SKM-1 treated with dmso at 0.1 percent for 144 hours (cell line): Measurements from ENCODE around the gene CD164L2.
"Not testable (repeated sequence)": the region's sequence is repeated elsewhere in the genome, so short reads cannot be mapped to it uniquely, and the experiment has no call there.

Experiments used
- DNase-seq: peaks from one replicate; lab custom pipeline; 2025; ENCODE audit not compliant: unreplicated experiment; lab: John Stamatoyannopoulos, UW

Gene CD164L2

DNA sequence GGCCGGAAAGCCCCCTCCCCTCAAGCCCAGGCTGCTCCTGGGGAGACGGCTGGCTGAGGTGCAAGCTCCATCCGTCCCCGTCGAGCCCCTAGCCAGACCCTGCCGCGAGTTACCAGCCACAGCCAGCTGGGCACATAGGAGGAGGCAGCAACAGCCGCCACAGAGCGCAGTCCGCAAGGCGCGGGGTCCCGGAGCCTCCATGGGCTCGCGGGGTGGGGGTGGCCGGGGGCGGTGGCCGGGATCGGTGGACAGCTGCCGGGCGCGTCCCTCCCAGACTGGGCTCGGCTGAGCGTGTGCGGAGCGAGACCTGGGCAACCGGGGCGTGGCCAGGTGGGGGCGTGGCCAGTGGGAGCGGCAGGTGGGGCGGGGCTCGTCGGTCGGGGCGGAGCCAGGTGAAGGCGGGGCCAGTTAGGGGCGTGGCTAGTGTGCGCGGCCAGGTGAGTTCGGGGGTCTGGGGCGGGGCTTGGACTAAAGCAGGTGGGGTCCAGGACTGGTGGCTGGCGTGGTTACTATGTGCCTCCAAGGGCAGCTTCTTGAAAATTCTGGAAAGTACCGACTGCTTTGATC is at the start of gene CD164L2:
Gene CD164L2, minus strand, starts transcription at position 295 of the 567 bp plus-strand sequence. Its CDS starts 94 bp downstream, at position 201.
- DNase-seq: no peak

GRCh38 chr1:27432725-27433124 is 49.6 kb upstream of the CD164L2 start:
- not testable (repeated sequence) for DNase-seq

DNA sequence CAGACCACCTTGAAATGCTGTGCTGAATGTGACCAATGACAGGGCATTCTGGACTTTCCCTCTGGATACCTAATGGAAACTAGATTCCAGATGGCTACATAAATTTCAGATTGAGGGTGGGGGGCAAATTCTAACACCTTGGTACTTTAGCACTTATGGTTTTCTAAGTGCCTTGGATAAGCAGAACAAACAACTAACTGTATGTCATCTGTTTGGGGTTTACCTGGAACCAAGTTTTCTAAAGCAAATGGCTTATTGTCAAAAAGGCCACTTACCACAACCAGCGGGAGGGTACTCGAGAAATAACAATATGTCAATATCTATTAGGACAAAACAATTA is 48.4 kb upstream of the CD164L2 start:
- no peak for DNase-seq

DNA sequence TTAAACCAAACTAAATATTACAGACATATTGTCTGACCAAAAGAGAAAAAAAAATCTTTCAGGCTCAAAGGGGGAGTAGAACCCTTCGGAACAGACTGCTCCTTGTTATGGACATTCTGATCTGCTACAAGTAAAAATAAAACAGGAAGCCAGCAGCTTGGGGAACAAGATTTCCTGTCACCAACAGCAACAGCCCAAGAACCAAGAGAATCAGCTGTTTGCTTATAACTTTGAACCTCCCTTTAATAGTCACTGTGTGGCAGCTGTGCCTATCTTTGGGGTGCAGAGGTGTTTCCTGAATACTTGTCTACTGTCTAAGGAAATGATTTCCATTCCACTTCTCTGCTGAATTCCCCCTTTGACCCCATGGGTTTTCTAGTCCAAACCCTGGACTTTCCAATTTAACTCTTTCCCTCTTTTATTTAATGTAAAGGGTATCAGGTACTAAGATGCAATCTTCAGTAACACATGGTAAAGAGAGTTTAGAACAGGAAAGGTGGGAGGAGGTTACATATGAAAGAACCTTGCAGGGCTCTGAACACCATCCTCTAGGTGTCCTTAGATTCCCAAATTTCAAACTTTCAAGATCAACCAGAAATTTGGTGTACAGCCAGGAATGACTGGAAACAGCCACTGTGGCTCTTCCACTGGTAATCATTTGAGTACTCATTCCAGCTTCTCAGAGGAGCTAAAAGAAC is 47.9 kb upstream of the CD164L2 start:
- DNase-seq: peak; percentile 11

DNA sequence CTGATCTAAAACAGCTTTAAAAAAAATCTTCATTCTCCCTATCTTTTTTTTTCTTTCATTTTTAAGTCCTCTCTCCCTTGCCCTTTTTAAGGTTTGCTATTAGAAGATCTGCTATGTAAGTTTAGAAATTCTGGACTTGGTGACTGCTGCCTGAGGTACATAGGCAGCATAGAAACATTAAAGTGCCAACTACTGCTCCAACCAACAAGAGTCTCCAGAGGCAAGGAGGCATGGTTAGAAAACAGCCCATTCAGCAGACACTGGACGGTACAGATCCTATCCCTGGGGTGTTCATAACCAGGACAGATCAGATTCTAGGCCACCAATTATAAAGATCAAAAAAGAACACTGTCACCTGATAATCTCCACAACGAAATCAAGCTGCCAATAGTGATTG is 45.9 kb upstream of the CD164L2 start:
- no peak for DNase-seq

DNA sequence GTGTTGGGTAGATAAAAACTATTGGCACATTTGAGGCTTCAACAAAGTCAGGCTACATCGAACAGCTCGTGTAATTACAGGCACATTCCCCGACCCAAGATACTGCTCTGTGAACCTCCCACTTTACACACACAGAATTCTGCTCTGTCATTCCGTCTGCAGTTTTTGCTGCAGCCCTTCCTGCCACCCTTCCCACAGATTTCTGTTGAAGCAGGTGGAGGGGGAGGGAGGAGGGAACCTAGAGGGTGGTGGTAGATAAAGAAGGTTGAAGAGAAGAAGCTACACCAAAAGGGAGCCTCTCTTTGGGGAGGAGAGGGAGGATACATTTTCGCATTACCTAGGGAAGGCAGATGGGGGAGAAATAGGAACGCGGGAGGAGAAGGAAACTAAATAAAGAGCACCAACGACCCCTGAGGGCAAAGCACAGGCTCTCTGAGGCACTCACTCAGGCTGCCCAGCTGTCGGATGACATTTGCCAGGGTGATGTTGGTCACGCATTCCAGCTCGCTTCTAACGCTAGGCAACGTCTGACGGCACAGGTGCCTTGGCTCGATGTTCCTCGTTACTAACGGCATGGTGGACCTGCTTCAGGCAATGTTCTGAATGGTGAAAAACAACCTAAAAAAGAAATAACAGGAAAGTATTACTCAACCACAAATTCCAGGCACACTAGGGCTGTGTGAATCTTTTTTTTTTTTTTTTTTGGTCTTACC is 45.3 kb upstream of the CD164L2 start:
- no peak for DNase-seq

GRCh38 chr1:27427816-27428315 is 44.7 kb upstream of the CD164L2 start:
- no peak for DNase-seq

DNA sequence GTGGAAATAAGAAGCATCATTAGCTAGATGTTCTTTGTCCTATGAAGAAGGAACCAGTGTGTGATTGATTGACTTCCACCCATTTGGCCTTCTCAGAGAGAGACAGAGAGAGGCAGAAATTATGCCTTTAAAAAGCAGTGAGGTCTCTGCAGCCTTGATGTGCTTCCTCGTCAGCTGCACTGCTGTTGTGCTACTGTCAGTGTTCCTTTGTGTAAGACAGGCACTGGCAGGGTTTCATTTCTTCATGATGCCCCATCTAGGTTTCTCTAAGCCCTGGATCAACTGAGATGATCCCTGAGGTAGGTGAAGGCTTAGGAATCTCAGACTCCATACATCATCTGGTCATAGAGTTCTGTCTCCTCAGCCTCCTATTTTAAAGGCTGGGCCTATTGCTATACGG is 44.2 kb upstream of the CD164L2 start:
- DNase-seq: no peak

- no peak for DNase-seq
These were observed 40.6 kb upstream of the CD164L2 start for GRCh38 chr1:27423709-27424108.

DNA sequence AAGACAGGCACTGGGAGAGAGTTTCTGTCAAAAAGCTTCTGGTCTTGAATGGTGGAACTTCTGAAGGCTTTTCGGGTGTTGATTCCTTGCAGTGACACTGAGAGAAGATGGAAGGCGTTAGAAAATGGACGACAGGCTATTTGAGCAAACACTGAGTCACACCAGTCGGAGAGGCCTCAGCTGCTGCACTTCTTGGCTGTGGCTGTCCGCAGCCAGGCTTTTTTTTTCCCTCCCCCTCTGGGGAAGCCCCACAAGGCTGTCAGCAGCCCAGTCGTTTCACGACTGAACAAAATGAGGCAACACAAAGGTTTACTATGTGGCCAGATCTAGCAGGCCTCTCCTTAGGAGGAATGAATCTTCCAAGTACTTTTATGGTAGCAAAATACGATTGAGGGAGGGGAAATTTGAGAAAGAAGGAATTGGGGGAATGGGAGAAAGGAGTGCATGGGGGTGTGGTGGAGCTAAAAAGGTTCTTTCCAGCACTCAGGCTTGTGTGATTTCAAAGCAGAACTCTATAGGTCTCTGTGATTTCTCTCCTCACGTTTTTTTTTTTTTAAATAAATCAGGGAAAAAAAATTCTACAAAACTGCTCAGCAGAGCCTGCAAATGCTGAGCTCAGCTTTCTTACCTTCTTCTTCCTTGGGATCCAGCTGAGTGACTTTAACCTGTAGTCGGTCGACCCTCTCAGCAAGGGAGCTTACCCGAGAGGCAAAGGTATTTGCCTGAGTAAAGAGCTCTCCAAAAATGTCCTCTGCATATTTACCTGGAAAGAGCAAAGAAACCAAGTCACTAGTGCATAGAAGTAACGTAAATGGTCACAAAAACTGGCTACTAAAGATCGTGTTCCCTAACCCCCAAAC is 35.4 kb upstream of the CD164L2 start:
- DNase-seq: no peak

DNA sequence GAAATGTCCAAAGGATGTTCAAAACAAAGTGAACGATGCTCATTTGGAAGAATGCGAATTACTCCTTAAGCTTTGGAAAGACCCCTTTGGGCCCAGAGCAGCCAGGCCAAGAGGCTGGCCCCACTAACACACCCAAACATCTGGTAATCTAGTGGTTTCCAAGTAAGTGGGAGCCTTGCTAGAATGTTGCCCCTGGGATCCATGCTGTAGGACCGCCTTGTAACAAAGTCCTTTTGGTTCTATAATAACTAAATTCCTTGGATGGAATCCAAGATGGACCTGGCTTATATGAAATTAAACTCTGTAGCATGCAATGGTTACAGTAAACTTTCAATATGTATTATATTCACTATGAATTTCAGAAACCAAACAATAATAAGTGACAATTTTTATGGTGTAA is 34.6 kb upstream of the CD164L2 start:
- DNase-seq: no peak

DNA sequence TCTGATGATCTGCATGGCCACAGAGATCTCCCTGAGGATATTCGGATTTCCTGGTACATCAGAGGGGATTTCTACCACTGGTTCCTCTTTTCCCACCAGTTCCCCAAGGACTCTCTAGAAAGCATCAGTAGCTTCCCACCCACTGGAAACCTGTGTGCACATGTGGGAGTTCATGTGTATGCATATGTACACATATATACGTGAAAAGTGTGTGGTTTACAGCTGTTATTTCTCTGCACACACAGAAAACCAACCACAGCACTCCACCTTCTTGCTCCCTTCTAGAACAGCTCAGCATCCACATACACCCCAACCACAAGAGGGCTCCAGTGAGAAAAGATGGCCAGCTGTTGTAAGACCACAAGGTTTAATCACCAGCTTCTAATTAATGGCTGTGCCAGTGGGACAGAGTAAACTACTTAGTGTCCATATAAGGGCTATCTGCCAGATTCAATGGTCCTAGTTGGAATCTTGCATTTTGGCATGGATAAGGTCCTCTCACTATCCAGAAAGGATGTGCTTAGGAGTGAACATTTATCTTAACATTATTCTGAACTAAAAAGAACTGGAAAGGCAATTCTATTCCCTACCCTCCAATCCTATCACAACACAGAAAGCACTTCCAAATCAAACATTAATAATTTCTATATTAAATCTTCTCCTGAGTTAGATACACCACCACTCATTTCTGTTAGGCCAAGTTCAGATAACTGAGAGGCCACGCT is 33.4 kb upstream of the CD164L2 start:
- peak; percentile 41 for DNase-seq

- DNase-seq: no peak
These were observed 31.0 kb upstream of the CD164L2 start for GRCh38 chr1:27414091-27414490.

DNA sequence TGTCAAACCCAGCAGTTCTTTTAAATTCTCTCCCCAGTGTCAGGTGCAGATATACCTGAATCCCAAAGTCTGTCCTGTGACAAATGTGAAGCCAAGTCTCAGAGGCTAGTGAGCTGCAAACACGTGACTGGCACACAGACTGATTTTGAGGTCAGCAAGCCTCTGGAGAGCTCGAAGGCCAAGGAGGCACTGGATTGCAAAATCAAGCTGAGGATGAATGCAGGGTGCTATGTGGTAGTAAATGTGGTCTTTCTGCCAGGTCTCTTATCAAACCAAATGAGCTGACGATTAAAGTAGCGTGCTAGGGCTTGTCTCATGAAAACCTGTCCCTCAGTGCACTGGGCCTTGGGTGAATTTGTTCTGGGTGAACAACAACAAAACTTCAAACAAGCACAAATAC is 29.9 kb upstream of the CD164L2 start:
- DNase-seq: no peak

GRCh38 chr1:27412502-27412901 is 29.4 kb upstream of the CD164L2 start:
- DNase-seq: no peak

DNA sequence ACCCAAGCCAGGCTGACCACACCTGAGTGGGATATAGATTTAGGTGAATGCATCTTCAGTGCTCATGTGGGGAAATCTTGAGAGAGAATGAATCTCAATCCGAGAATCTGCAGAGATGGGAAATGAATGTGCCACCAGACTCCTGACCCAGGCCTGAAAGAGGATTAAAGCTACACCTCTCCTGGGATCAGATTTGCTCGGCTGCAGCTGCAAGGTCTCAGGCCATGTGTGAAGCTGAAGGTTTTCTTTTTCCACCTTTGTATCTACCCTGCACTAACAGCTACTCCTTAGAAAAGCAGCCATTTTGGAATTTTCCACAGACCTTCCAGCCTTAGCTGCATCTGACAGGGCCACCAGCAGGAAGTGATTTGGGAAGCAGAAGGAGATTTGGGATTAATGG is 27.6 kb upstream of the CD164L2 start:
- no peak for DNase-seq

- no peak for DNase-seq
These were observed 26.5 kb upstream of the CD164L2 start for GRCh38 chr1:27409669-27410068.

- DNase-seq: no peak
These were observed 25.0 kb upstream of the CD164L2 start for GRCh38 chr1:27408151-27408550.

DNA sequence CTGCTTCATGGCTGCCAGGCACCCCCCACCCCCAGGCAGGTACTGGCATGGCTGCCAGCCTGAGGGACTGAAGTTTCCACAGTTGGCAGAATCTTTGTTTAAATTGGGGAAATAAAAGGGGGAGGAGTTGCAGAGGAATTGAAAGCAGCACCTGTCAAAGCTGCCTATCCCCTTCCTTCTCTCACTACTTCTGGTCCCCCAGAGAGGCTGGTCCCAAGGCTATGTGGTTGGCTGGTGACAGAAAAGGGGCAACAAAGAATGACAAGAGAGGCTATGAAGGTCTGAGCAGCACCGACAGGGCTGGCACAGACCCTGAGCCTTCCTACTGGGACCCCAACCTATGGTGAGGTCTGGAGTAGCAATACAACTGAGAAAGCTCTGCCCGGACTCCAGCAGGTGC is 23.7 kb upstream of the CD164L2 start:
- DNase-seq: not testable (repeated sequence)

DNA sequence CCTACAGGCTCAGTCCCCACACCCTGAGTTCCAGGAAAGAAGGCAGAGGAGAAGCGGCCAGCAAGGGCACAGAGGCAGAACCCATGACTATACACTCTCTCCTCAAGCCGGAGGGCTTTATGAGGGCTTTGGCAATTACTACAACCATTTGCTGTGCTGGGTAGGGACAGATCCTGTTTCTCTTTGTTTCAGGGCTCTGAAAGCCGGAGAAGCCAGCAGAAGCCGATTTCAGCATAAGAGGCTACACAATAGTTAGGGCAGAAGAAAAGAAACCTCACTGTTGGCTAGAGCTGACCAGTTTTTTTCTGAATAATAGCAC is 23.2 kb upstream of the CD164L2 start:
- no peak for DNase-seq
